GM19328 (cell line): ENCODE results near the gene CRHR2.

Experiments
- ATAC-seq: cut with Tn5 transposase; IDR thresholded peaks from one replicate; pipeline ENCODE4 v1.9.1; 2021; ENCODE audit warnings: mild to moderate bottlenecking, moderate library complexity; ENCODE audit not compliant: unreplicated experiment

Gene CRHR2

DNA sequence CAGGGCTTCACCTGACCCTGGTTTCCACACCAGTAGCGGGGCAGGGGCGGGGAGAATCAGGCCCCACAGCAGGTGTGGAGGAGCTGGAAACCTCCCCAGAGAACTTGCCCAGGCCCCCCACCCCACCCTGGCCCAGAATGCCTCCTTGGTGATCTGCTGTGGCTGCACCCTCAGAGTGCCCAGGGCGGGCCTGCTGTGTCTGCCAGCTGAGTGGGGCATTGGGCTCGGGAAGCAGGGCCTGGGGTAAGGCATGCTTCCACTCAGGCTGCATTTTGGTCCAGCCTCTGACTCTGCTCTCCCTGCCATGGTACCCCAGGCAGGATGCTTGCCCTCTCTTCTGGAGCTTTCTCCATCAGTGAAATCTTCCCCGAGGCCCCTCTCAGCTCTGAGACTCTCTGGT lies 1.1 kb upstream of the CRHR2 start:
- no peak for ATAC-seq

- no peak for ATAC-seq
These were observed 443 bp downstream of the CRHR2 start for GRCh38 chr7:30681815-30682211.

- no peak for ATAC-seq
These were observed 892 bp downstream of the CRHR2 start for GRCh38 chr7:30681331-30681797.

- no peak for ATAC-seq
These were observed 2.6 kb downstream of the CRHR2 start for GRCh38 chr7:30679664-30680063.

DNA sequence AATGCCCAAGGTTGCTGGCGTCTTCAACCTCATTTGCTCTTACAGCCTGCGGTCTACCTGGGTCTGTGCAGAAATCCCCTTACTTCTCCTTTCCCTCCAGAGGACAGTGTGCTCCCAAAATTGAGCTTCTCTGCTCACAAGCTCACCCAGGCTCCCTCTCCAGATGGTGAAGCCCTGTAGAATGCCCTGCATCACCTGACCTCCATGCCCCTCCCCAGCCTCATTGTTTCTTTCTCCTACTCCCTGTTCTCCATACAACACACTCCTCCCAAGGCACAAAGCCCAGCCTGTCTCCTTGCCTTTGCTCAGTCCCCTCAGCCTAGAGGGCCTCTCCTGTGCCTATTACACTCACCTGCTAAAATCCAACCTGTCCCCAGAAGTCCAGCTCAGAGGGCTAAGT lies 3.5 kb downstream of the CRHR2 start:
- no peak for ATAC-seq

DNA sequence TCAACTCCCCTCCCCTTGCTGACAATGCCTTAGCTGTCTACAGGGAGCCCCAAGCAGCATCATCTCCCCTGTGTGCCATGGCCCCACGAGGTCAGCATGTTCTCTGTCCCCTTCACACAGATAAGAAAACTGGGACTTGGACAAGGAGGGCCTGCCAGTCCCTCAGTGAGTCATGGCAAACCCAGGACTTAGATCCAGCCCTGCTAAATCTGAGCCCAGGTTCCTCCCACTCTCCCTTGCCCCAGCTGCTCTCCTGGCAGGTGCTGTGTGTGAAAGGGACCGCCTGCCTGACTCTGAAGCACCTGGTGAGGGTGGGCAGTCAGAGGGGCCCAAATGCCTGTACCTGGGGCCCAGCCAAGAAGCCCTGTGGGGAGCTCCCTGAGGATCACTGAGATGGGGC lies 7.4 kb downstream of the CRHR2 start:
- no peak for ATAC-seq

DNA sequence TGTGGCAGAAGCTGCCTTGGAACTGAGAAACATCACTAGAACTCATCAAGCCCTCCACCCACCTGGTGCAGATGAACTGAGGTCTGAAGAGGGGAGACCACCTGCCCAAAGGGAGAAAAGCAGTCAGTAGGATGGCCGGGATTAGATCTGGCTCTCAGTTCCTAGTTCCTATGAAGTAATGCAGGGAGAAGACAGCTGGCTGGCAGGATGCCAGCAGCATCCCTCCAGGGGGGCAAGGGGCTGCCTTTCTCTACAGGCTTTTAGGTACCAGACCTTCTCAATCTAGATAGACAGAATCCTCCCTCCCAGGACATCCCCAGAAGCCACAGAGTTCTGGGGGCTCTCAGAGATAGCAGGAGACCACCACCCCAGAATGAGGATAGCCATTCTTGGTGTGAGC lies 7.8 kb downstream of the CRHR2 start:
- no peak for ATAC-seq

DNA sequence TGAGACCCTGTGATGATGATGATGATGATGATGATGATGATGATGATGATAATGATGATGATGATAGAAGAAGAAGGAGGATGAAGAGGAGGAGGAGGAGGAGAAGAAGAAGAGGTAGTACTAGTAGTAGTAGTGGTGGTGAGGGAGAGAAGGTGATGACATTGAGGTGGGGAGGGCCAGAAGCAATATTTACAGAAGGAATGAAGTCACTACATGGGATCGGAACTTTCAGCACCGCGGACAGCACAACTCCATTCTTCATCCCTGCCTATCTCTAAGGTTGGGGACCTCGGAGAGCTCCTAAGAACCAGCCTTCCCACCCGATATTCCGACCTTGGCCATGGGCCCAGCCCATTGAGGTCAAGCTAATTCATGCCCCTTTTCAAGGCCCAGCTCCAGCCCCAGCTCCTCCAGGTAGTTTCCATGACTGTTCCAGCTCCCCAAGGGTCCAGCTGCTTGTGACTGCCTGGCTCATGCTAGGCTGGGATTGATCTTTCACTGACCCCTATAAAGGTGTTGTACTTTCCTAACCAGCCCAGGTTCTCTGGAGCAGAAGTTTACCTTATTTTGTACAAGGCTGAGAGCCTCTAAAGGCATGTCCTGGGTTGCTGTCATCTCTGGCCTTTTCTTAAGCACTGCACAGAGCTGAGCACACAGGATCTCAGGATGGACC lies 10.3 kb downstream of the CRHR2 start:
- no peak for ATAC-seq

- no peak for ATAC-seq
These were observed 14.2 kb downstream of the CRHR2 start for GRCh38 chr7:30668102-30668501.

DNA sequence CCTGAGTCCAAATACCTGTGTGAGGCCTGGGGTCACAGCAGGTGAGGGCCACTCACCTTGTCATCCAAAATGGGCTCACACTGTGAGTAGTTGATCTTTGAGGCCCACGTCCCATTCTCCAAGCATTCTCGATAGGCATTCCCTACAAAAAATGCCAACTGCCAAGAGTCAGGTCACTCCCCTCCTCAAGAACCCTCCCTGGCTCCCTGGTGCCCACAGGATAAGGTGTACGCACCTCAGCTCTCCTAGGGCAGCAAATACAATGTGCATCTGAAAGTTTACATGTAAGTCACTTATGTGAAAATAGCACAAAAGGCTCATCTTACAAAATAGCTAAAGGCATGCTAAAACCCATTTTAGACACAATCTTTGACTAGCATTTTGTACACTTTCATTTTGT lies 15.1 kb downstream of the CRHR2 start:
- ATAC-seq = no peak

GRCh38 chr7:30665449-30665848 lies 16.8 kb downstream of the CRHR2 start:
- no peak for ATAC-seq

- ATAC-seq = no peak
These were observed 17.2 kb downstream of the CRHR2 start for GRCh38 chr7:30665043-30665442.

GRCh38 chr7:30664184-30664885 lies 17.9 kb downstream of the CRHR2 start:
- ATAC-seq = no peak

- ATAC-seq = no peak
These were observed 18.8 kb downstream of the CRHR2 start for GRCh38 chr7:30663414-30663813.

DNA sequence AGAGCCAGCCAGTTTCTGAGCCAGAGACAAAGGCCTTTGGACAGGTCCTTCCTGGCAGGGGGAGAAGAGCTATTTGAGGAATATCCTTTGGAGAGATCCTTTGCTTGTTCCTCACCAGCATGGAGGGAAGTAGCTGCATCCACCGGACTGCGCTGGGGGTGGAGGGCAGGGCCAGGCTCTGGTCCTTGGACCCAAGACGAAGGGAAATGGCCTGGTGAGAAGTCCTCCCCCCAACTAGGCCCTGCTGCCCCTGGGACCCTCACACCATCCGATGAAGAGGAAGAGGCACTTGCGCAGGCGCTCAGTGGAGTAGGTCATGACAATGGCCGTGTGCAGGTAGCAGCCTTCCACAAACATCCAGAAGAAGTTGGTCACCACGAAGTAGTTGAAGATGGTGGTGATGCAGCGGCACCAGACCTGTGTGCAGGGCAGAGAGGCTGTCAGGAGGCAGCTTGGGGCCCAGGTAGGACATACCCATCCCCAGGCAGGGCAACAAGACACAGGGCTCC lies 19.8 kb downstream of the CRHR2 start:
- ATAC-seq = no peak

GRCh38 chr7:30661926-30662325 lies 20.3 kb downstream of the CRHR2 start:
- no peak for ATAC-seq

DNA sequence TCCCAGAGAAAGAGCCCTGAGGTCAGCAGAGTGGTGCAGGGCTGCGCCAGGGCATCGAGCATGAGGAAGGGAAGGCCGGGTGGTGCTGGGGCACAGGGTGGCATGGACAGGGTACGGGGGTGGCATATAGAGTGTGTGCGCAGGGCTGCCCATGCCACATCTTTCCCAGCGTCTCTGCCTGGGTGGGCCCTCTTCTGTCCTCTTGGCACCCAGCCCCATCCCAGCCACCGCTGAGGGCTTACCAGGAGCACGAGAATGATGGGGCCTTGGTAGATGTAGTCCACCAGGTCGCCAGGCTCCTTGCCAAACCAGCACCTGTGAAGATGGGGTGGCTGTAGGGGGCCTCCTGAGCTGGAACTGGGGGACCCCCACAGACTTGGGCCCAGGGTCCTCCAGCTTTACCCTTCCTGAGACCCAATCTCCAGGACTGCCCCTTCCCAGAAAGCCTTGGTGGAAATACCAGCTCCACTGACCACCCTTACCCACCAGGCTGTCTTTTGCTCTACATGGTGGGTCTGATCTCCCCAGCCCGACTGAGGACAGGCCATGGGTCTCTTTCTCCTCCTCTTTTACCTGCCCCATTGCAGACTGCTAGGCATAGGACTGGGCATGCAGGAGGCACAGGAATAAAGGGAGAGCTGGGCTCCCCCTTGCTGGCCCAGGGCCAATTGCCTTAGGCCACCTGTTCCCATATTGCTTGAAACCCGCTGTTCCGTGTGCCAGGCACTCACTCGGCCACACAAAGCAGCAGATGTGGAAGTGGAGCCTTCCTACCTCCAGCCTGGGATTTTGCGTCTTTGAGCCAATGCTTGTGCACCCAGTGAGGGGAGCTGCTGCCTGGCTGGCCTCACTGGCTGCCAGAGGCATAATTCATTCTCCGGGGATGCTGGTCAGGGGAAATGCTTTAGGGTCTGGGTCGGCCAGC lies 21.7 kb downstream of the CRHR2 start:
- ATAC-seq = no peak

- ATAC-seq = no peak
These were observed 22.9 kb downstream of the CRHR2 start for GRCh38 chr7:30659312-30659711.

DNA sequence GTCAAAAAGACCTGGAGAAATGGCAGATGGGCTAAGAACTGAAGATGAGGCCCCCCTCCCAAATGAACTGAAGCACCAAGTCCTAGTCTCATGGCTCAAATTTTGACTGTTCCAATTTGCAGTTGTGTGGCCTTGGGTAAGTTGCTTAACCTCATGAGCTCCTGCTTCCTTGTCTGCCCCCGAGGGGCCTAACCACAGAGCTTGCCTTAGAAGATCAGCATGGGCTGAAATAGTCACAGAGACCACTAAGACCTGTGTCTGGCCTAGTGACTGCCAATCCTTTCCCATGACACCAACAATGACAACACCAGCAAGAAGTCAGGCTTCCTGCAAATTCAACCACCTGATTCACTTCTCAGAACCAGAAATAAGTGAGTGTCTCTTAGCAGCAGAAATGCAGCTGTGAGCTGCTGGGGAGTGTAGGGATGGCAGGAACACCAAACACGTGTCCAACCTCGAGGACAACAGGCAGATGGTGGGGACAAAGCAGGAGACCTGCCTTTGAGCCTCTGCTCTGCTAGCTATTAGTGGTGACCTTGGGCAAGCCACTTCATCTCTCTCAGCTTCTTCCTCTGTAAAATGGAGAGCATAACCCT lies 23.7 kb downstream of the CRHR2 start:
- no peak for ATAC-seq

DNA sequence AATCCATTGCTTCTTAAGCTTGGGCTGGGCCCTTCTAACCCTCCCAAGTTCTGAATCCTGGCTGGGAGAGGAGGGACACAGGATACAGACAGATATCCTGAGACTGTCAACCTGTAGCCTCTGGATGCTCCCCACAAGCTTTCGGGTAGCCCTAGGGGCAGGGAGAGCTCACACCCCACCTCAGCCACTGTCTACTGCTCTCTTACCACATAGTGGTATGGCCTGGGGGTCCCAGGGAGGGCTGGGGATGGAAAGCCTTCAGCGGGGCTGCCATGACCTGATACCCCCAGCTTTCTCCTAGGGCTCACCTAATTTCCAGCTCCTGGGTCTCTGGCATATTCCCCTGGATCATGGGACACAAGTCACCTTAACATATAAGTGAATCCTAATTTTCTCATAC lies 25.1 kb downstream of the CRHR2 start:
- no peak for ATAC-seq
